Esophagus mucosa (tissue), 1 donor: ENCODE measurements around the gene TGOLN2. TPM values are rescaled to one million over a fixed set of nuclear protein-coding genes. Genes with fewer than 3 reads are reported as not detected.
A peak's percentile ranks its signal among the peaks of the same experiment; 100 is the strongest.
"Not testable (repeated sequence)": the region's sequence is repeated elsewhere in the genome, so short reads cannot be mapped to it uniquely, and the experiment has no call there.

ENCODE experiments used
- ATAC-seq: fragments of 200-7000 bp; cut with Tn5 transposase; one replicate; pipeline ENCODE4 v1.9.1; 2020
- total RNA-seq: library from RNA; stranded (reverse); gene quantifications from one replicate; pipeline ENCODE4 v1.2.4, GENCODE V29; 2023
- donor health status: DM: yes; HTN: yes; CAD: no.

Gene TGOLN2
- total RNA-seq, 1 donor from 2014 or later: 31.0 TPM

DNA sequence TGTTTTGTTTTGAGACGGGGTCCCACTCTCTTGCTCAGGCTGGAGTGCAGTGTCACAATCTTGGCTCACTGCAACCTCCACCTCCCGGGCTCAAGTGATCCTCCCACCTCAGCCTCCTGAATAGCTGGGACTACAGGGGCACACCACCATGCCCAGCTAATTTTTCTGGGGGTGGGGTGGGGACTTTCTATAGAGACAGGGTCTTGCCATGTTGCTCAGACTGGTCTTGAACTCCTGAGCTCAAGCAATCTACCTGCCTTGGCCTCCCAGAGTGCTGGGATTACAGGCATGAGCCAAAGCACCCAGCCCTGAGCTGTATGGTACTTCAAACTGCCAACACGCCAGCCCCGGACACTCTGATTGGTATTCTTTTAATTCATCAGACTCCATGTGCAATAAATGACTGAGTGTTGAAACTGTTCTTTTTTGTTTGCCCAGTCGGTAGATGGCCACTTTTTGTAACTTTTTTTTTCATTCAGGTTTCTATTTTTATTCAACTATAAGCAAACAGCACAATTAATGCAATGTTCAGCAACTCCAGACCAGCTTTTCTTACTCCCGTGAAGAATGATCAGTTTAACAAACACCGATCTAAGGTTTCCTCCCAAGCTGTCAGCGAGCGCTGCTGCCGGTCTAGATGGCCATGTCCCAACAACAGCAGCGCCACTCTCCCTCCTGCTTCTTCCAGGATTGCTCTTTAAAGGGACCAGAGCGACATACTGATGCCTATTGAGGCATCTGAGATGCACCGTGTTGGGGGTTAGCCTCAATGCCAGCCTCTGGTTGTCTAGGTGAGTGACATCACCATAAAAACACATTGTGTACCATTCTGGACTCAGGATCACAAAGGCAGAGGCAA is 12.5 kb upstream of the TGOLN2 start:
- ATAC-seq: no peak

DNA sequence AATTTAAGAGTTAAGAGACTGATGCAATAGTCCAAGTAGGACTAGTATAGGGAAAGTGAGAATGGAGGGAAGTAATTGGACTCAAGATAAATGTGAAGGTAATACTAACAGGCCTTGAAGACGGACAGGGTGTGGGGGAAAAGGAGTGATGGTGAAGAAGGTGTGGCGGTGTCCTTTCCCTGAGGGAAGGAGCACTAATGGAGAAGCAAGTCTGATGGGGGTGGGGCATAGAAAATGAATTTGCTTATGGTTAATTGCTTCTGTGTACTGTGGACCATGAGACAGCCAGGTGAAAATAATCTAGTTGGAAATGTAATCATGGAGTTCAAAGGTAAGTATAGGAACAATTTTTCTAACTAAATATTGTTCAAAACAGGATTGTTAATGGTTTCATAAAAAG is 7.1 kb upstream of the TGOLN2 start:
- no peak for ATAC-seq

GRCh38 chr2:85333877-85334276 is 6.1 kb upstream of the TGOLN2 start:
- not testable (repeated sequence) for ATAC-seq

DNA sequence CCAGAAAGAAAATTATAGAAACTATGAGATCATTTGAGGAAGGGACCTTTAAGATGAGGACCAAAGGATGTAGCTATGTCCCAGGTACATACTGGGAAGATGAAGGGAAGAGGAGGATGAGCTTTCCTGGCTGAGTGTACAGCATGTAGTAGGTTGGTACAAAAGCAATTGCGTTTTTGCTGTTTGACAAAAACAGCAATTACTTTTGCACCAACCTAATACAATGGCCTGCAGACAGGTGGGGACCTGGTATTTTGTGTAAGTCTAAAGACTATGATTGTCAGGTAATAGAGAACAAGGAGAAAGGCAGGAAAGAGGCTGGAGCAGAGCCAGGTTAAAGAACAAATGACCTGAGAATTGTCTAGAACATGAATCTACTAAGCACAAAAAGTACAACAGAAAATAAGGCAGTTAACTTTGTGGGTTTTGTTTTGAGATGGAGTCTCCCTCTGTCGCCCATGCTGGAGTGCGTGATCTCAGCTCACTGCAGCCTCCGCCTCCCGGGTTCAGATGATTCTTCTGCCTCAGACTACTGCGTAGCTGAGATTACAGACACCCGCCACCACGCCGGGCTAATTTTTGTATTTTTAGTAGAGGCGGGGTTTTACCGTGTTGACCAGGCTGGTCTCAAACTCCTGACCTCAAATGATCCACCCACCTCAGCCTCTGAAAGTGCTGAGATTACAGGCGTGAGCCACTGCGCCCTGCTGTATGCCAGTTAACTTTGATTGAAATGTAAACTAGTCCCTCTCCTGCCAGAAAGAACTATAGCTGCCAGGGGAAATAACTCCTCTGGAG is 3.2 kb upstream of the TGOLN2 start:
- no peak for ATAC-seq

GRCh38 chr2:85329701-85330100 is 1.9 kb upstream of the TGOLN2 start:
- not testable (repeated sequence) for ATAC-seq

- no peak for ATAC-seq
Observed at GRCh38 chr2:85329181-85329651, 1.4 kb upstream of the TGOLN2 start.

DNA sequence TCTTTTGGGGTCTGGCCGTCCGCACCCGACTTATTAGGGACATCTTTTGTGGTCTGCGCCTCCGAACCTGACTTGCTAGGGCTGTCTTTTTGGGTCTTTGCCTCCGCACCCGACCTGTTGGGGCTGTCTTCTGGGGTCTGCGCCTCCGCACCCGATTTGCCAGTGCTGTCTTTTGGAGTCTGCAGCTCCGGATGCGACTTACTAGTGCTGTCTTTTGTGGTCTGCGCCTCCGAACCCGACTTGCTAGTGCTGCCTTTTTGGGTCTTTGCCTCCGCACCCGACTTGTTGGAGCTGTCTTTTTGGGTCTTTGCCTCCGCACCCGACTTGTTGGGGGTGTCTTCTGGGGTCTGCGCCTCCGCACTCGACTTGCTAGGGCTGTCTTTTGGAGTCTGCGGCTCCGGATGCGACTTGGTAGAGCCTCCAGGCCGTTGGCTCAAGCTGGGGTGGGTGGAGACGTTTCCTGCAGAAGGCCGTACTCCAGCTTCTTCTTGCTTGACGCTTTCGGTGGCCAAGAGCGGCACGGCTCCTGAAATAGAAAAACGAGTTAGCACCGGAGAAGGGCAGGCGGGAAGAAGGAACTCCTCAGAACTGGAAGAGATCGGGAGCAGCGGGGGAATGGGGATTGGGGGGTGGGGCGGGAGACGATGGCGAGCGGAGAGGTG is 498 bp downstream of the TGOLN2 start:
- ATAC-seq: peak; percentile 57

- ATAC-seq: peak; percentile 12
Observed at GRCh38 chr2:85326406-85327159, 1.2 kb downstream of the TGOLN2 start.

DNA sequence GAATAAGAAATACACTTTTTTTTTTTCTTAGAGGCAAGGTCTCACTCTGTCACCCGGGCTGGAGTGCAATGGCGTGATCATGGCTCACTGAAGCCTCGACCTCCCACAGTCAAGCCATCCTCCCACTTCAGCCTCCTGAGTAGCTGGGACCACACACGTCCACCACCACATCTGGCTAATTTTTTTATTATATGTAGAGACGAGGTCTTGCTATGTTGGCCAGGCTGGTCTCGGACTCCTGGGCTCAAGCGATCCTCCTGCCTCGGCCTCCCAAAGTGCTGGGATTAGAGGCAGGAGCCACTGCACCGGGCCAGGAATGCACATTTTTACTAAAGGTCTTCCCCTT is 2.4 kb downstream of the TGOLN2 start:
- ATAC-seq: no peak

GRCh38 chr2:85324639-85325465 is 2.9 kb downstream of the TGOLN2 start:
- no peak for ATAC-seq

GRCh38 chr2:85323988-85324367 is 3.8 kb downstream of the TGOLN2 start:
- not testable (repeated sequence) for ATAC-seq

GRCh38 chr2:85323351-85323987 is 4.3 kb downstream of the TGOLN2 start:
- ATAC-seq: no peak

- no peak for ATAC-seq
Observed at GRCh38 chr2:85319796-85320195, 8.0 kb downstream of the TGOLN2 start.

DNA sequence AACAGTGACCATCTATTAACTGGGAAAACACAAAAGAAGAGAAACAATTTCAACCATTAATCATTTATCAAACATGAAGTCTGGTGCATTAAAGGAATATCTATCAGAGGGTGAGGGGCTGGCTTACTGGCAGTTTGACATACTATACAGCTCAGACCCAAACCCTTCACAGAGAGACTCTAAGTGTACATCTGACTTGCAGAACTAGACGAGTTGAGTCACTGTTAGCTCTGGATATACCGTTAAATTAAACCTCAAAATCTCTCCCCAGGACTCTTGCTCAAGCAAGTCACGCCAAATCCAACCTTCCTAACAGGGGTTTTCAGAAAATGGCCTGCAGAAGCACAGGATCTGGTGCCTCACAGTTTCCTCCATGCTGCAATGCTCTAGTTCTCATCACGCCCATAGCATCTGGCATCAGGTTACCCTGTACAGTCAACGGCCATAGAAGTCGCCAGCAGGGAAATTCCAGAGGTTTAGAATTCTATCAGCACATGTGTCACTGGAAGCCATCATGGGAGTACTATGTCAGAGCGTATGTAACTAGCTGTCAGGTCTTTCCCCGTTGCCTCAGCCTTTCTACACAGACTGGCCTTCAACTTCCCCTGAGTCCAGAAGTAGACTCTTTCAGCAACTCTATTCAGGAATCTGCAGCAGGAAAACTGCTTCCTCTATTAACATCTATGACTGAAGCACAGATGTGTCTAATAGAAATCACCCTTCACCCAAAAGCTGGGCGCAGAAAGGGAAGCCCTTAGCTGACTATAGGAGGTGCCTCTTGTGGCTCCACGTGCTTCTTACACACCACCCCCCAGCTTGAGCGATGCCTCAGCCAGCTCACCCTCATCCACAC is 9.3 kb downstream of the TGOLN2 start:
- peak; percentile 42 for ATAC-seq

DNA sequence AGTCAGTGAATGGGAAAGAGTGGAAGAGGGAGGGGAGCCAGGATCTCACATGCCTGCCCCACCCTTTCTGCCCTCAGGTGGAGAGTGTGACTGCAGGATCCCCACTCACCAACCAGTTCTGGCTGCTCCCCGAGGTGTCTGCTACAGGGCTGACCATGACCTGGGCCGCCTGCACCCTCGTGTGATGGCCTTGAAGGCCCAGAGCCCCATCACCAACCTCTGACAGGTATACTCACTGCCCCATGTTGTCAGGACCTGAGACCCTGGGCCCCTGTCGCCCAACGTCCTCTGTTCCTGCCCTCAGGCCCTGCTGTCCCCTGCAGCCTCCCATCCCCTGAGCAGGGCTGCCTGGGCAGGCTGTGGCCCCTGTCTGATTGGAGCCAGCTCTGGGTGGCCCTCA is 11.9 kb downstream of the TGOLN2 start:
- ATAC-seq: not testable (repeated sequence)

DNA sequence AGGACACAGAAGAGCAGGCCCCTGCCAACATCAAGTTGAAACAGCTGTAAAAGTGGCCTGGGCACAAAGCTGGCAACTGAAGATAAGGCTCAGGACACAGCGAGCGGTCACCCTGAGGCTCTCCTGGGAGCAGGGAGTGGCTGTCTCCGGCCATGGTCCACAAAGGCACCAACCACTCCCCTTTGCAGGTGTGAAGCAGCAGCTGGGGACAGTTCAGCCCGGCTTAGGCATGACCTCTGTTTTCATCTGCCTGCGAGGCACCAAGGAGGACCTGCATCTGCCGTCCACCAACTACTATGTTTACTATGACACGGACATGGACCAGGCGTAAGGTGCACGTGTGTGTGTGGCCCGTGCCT is 12.9 kb downstream of the TGOLN2 start:
- no peak for ATAC-seq

- peak; percentile 75 for ATAC-seq
Observed at GRCh38 chr2:85312404-85312803, 15.4 kb downstream of the TGOLN2 start.

DNA sequence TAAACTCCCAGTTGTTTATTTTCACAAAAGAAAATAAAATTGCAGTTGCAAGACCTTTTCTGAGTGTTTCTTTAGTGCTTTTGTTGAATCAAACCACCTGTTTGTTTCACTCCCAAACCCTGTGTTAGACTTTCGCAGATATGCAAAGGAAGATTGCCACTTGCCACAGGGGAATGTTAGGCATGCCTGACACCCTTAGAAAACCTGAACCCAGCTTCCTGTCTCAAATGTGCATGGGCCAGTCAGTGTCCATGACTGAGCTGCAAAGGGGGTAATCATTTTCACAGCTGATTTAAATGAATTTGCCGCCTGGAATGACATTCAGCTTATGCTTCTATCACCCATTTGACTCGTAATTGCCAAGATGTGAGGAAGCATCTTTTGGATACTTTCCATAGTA is 17.5 kb downstream of the TGOLN2 start:
- ATAC-seq: no peak

DNA sequence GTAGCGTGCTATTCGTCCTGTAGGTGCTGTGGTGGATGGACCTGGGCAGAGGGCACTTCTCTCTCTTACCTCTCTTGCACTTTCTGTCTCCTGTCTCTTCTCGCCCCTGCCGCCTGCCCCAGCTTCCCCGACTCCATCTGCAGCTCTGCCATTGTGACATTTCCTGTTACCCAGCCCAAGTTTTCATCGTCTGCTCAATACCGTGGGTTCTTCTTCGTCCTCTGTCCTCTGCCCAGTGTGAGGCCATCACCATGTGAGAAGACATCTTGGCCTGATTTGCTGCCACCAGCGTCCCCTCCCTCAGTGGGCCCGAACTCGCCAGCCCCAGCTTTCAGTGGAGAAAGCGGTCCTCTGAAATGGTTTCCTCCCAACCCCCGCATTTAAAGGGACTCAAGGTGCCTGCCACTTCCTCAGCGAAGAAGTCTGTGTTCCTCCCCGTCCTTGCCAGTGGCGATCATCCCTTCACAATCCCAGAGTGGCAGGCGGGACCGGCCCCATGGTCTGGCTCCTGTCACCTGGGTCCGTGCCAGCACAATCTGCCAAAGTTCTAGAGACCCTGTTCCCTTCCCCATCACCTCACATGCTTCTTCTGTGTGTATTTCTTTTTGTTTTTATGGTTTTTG is 18.0 kb downstream of the TGOLN2 start:
- no peak for ATAC-seq
